Keratinocyte (primary cell): ENCODE results near the gene AGPAT3. TPM values are rescaled to one million over a fixed set of nuclear protein-coding genes. Genes with fewer than 3 reads are reported as not detected.

Source experiments
- DNase-seq: peaks from one replicate; pipeline ENCODE4 v3.0.0-alpha.2; 2011; ENCODE audit warnings: low read depth, missing footprints, low spot score
- FAIRE-seq: peaks from 2 replicates; lab custom pipeline; 2011; peaks lifted over from hg19 to GRCh38; lab: Jason Lieb, UNC
- H2AFZ ChIP-seq: 2 replicates; pipeline ENCODE4 v1.6.0; 2012; ENCODE audit warnings: low read length, control low read depth, inconsistent platforms; ENCODE audit not compliant: control insufficient read depth
- H3K27ac ChIP-seq: 2 replicates; pipeline ENCODE4 v1.5.1; 2011; ENCODE audit warnings: low read length; ENCODE audit not compliant: control insufficient read depth, insufficient read depth
- H3K27me3 ChIP-seq: 3 replicates; pipeline ENCODE4 v1.6.0; 2011; ENCODE audit warnings: low read length; ENCODE audit not compliant: control insufficient read depth, insufficient read depth; ENCODE audit errors: extremely low read depth
- H3K36me3 ChIP-seq, 2 experiments: 2 replicates in 1 of 2; 3 replicates in 1 of 2; pipeline ENCODE4 v1.5.1; 2011; ENCODE audit warnings: low read length in 2 of 2, mild to moderate bottlenecking in 1 of 2; ENCODE audit not compliant: control insufficient read depth in 2 of 2, insufficient read depth in 2 of 2; ENCODE audit errors: extremely low read depth in 1 of 2
- H3K4me1 ChIP-seq: 3 replicates; pipeline ENCODE4 v1.5.1; 2011; ENCODE audit warnings: low read length; ENCODE audit not compliant: control insufficient read depth, insufficient read depth; ENCODE audit errors: extremely low read depth
- H3K4me2 ChIP-seq: 3 replicates; pipeline ENCODE4 v1.6.0; 2011; ENCODE audit warnings: low read depth, low read length; ENCODE audit not compliant: control insufficient read depth, insufficient read depth; ENCODE audit errors: extremely low read depth
- H3K4me3 ChIP-seq, 3 experiments: fragments of 200-600 bp in 1 of 3; sonication (generic) in 1 of 3; 2 replicates in 2 of 3; 3 replicates in 1 of 3; pipeline ENCODE4 v1.5.1; 2011 to 2016; ENCODE audit warnings: low read length in 3 of 3, mild to moderate bottlenecking in 3 of 3, control low read depth in 2 of 3, inconsistent platforms in 1 of 3, low read depth in 1 of 3, mixed read lengths in 1 of 3, mixed run types in 1 of 3, moderate library complexity in 1 of 3; ENCODE audit not compliant: control insufficient read depth in 2 of 3, insufficient read depth in 2 of 3; ENCODE audit errors: extremely low read depth in 1 of 3
- H3K79me2 ChIP-seq: 2 replicates; pipeline ENCODE4 v1.6.0; 2012; ENCODE audit warnings: low read length; ENCODE audit not compliant: control insufficient read depth, insufficient read depth
- H3K9ac ChIP-seq: 3 replicates; pipeline ENCODE4 v1.6.0; 2011; ENCODE audit warnings: low read length; ENCODE audit not compliant: control insufficient read depth, insufficient read depth; ENCODE audit errors: extremely low read depth
- H3K9me1 ChIP-seq: 3 replicates; pipeline ENCODE4 v1.6.0; 2011; ENCODE audit warnings: low read length; ENCODE audit not compliant: control insufficient read depth, insufficient read depth; ENCODE audit errors: extremely low read depth
- H3K9me3 ChIP-seq: 2 replicates; pipeline ENCODE4 v1.5.1; 2012; ENCODE audit warnings: low read depth, low read length; ENCODE audit not compliant: control insufficient read depth
- H4K20me1 ChIP-seq: 3 replicates; pipeline ENCODE4 v1.6.0; 2011; ENCODE audit warnings: low read length; ENCODE audit not compliant: control insufficient read depth, insufficient read depth; ENCODE audit errors: extremely low read depth
- CTCF ChIP-seq, 3 experiments: IDR thresholded peaks in 1 of 3; conservative IDR thresholded peaks in 1 of 3; optimal IDR thresholded peaks in 1 of 3; 2 replicates in 2 of 3; 3 replicates in 1 of 3; pipeline versions ENCODE3 to v1.5.1; 2011; ENCODE audit warnings: low read length in 3 of 3, mild to moderate bottlenecking in 3 of 3, moderate library complexity in 2 of 3, control low read depth in 1 of 3, inconsistent platforms in 1 of 3; ENCODE audit not compliant: insufficient read depth in 2 of 3; ENCODE audit errors: extremely low read depth in 1 of 3
- EZH2 ChIP-seq: IDR thresholded peaks from one replicate; pipeline ENCODE4 v1.6.1; 2012; ENCODE audit warnings: inconsistent platforms, mild to moderate bottlenecking, low read length, moderate library complexity
- dilution Hi-C: fragments of 300-500 bp; cut with MboI; formaldehyde crosslinking; loops from one replicate; pipeline ENCODE4 v1.7.0; 2020; ENCODE audit warnings: low sequenced_read_pairs; ENCODE audit not compliant: extremely low pct_ligation_motif_present
- polyA plus RNA-seq, 5 experiments: library from polyadenylated mRNA; depleted of rRNA in 3 of 5; stranded (reverse) in 3 of 5; stranded (forward) in 1 of 5; unstranded in 1 of 5; fragments of >200 nt; gene quantifications; 1 replicate in 1 of 5; 2 replicates in 3 of 5; 3 replicates in 1 of 5; pipeline versions ENCODE4 v1.2.1 to v1.2.3, GENCODE V29; 2011 to 2012; ENCODE audit warnings: missing spikeins in 2 of 5, low read depth in 1 of 5, low replicate concordance in 1 of 5

AGPAT3 gene
- polyA plus RNA-seq, 1 donor (not counting 4 experiments of a cell fraction or from before 2014, with no cell fraction given) = 21.7 TPM

GRCh38 chr21:43884861-43885417 lies 19.9 kb downstream of the AGPAT3 start:
- dilution Hi-C loops = no loop called here
- no peak overlapping the region for H3K27ac ChIP-seq
- no peak overlapping the region for H2AFZ ChIP-seq
- H3K4me1 ChIP-seq = peaks cover 14% of the 10 kb centered on the region
- H3K4me2 ChIP-seq = no peak overlapping the region
- H3K79me2 ChIP-seq = peaks cover 37% of the 10 kb centered on the region
- no peak for DNase-seq
- TF ChIP-seq EZH2 = no peak
- no peak for TF ChIP-seq CTCF (optimal IDR thresholded peaks at IDR 0.05 in 1 of 3, IDR thresholded peaks at IDR 0.05 in 1 of 3, conservative IDR thresholded peaks at IDR 0.05 in 1 of 3; ENCODE audit: extremely low read depth in 1 of 3, insufficient read depth in 2 of 3, low read length in 3 of 3)
- H3K9me3 ChIP-seq = no peaks in the 10 kb centered on the region
- no peak overlapping the region for H3K4me3 ChIP-seq
- H4K20me1 ChIP-seq = peaks cover 8% of the 10 kb centered on the region
- peaks cover 0 to 3% of the 10 kb centered on the region in 2 experiments for H3K36me3 ChIP-seq
- FAIRE-seq = no peak
- peaks cover 5% of the 10 kb centered on the region for H3K9me1 ChIP-seq
- H3K9ac ChIP-seq = no peak overlapping the region
- H3K27me3 ChIP-seq = no peaks in the 10 kb centered on the region

- Histone ChIP-seq H3K27ac (no peak overlapping the region), H4K20me1 (peaks cover 3% of the 10 kb centered on the region), H3K79me2 (peaks cover 33% of the 10 kb centered on the region), H3K4me3 (no peak overlapping the region), H2AFZ (no peak overlapping the region), H3K36me3 (peaks cover 0 to 4% of the 10 kb centered on the region in 2 experiments), H3K4me1 (peaks cover 9% of the 10 kb centered on the region), H3K9me3 (no peaks in the 10 kb centered on the region), H3K4me2 (no peak overlapping the region), H3K9ac (no peak overlapping the region), H3K9me1 (no peaks in the 10 kb centered on the region), H3K27me3 (no peaks in the 10 kb centered on the region)
- TF ChIP-seq EZH2 = no peak
- no peak for TF ChIP-seq CTCF (optimal IDR thresholded peaks at IDR 0.05 in 1 of 3, IDR thresholded peaks at IDR 0.05 in 1 of 3, conservative IDR thresholded peaks at IDR 0.05 in 1 of 3; ENCODE audit: extremely low read depth in 1 of 3, insufficient read depth in 2 of 3, low read length in 3 of 3)
- FAIRE-seq (no peak), DNase-seq (no peak)
- dilution Hi-C loops = no loop called here
These were observed 20.7 kb downstream of the AGPAT3 start for GRCh38 chr21:43885721-43886120.
